Activated B cell treated with CpG ODN at 0.5 μM for 24 hours (primary cell): ENCODE measurements around the gene TENT5A. TPM values are rescaled to one million over a fixed set of nuclear protein-coding genes. Genes with fewer than 3 reads are reported as not detected.

ENCODE experiments used
- ATAC-seq: fragments of 200-7000 bp; cut with Tn5 transposase; one replicate; pipeline ENCODE4 v1.10.0; 2021; ENCODE audit warnings: low read depth, mild to moderate bottlenecking, moderate library complexity
- CTCF ChIA-PET: fragments of 350-600 bp; sonication (Branson Sonifier 250); formaldehyde crosslinking; loops from one replicate; lab custom pipeline; 2021; ENCODE audit warnings: antibody characterized with exemption; lab: Charles Lee
- POLR2A ChIA-PET: fragments of 350-600 bp; sonication (Branson Sonifier 250); formaldehyde crosslinking; loops from one replicate; lab custom pipeline; 2021; ENCODE audit warnings: antibody characterized with exemption; lab: Charles Lee
- DNase-seq: peaks from one replicate; pipeline ENCODE4 v3.0.0; 2022
- H3K27ac Mint-ChIP-seq: one replicate; pipeline ENCODE4 v1.8.0; 2020; ENCODE audit warnings: mixed read lengths
- H3K27me3 Mint-ChIP-seq: one replicate; pipeline ENCODE4 v1.8.0; 2021; ENCODE audit warnings: mixed read lengths
- H3K36me3 Mint-ChIP-seq: one replicate; pipeline ENCODE4 v1.8.0; 2021; ENCODE audit warnings: low read depth, mixed read lengths
- H3K4me1 Mint-ChIP-seq: one replicate; pipeline ENCODE4 v1.8.0; 2021; ENCODE audit warnings: mixed read lengths
- H3K4me3 Mint-ChIP-seq: one replicate; pipeline ENCODE4 v1.8.0; 2020; ENCODE audit warnings: mild to moderate bottlenecking, mixed read lengths
- H3K9me3 Mint-ChIP-seq: one replicate; pipeline ENCODE4 v1.8.0; 2020; ENCODE audit warnings: mixed read lengths
- CTCF ChIP-seq: fragments of 200-600 bp; IDR thresholded peaks from one replicate; pipeline ENCODE4 v1.8.0; 2022; ENCODE audit warnings: antibody characterized with exemption, mild to moderate bottlenecking
- intact Hi-C: fragments of 100-400 bp; cut with micrococcal nuclease; formaldehyde crosslinking; loops from one replicate; pipeline ENCODE4 v1.15.1; 2024
- total RNA-seq: library from RNA; stranded (reverse); gene quantifications from 2 replicates; pipeline ENCODE4 v1.2.3, GENCODE V29; 2022

Gene TENT5A
- total RNA-seq, 1 donor from 2014 or later: 7.5 TPM

DNA sequence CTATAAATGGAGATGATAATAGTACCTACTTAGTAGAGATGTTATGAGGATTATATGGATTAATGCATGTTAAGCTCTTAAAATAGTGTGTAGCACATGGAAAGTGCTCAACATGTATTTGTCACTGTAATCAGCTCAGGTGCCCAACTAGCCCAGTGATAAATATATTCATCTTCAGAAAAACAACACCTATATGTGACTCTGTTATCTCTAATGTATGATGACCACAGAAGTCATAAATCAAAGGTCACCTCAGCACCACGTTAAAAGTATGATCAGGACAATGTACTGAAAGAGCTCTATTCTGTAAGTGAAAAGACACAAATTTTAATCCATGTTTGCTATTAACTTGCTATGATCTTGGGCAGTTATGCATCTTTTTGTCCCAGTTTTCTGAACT, 36.8 kb upstream of the TENT5A start:
- Mint-ChIP-seq H3K36me3 (no peaks in the 10 kb centered on the region), H3K4me1 (peaks cover 2% of the 10 kb centered on the region), H3K27me3 (no peaks in the 10 kb centered on the region), H3K9me3 (no peaks in the 10 kb centered on the region), H3K4me3 (no peak overlapping the region), H3K27ac (no peak overlapping the region)
- intact Hi-C loops: no loop called here
- ATAC-seq (no peak), DNase-seq (no peak)
- CTCF ChIA-PET: no interaction called here
- no peak for TF ChIP-seq CTCF
- POLR2A ChIA-PET: no interaction called here

- no peak for DNase-seq
- no peak for TF ChIP-seq CTCF
- CTCF ChIA-PET: no interaction called here
- H3K4me3 Mint-ChIP-seq: no peak overlapping the region
- no peaks in the 10 kb centered on the region for H3K4me1 Mint-ChIP-seq
- H3K9me3 Mint-ChIP-seq: no peaks in the 10 kb centered on the region
- ATAC-seq: no peak
- POLR2A ChIA-PET: no interaction called here
- H3K36me3 Mint-ChIP-seq: no peaks in the 10 kb centered on the region
- H3K27me3 Mint-ChIP-seq: no peaks in the 10 kb centered on the region
- no peak overlapping the region for H3K27ac Mint-ChIP-seq
- intact Hi-C loops: no loop called here
Measured at GRCh38 chr6:81788748-81789147, 36.3 kb upstream of the TENT5A start.

DNA sequence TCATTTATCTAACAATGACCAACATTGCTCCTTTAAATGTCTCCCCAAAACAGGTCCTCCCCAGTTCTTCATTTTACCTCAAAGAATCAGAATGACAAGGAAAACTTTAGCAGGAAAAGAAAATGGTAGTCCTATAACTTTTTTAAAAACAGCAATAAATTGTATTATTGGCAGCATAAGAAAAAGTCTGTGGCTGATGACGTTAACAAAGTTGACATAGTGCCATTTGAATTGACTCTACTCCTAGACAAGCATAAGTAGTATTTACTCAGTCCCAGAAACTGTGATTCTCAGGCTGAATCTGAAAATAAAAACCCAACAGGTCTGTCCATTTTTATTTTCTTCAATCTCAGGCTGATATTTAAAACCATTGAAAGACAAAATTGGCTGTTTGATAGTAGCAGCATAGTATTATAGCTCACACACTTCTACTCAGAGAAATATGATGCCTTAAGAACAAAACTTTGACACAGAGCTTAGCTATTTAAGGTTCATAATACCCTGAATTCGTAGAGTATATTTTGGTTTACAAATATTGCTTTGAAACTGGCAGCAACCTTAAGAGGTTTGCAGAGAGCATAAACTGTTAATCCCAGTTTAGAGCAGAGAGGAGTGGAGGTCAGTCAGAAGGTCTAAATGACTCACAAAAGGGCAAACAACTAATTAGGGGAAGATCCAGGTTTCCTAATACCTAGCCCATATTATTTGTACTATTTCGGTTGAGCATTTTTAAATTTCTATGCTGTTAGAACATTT, 35.0 kb upstream of the TENT5A start:
- DNase-seq: no peak

GRCh38 chr6:81786150-81786549, 33.7 kb upstream of the TENT5A start:
- TF ChIP-seq CTCF: no peak
- ChIA-PET POLR2A (no interaction called here), CTCF (no interaction called here)
- Mint-ChIP-seq H3K27ac (no peak overlapping the region), H3K9me3 (peaks cover 5% of the 10 kb centered on the region), H3K27me3 (peaks cover 4% of the 10 kb centered on the region), H3K4me3 (no peak overlapping the region), H3K4me1 (no peaks in the 10 kb centered on the region), H3K36me3 (no peaks in the 10 kb centered on the region)
- DNase-seq (no peak), ATAC-seq (no peak)
- intact Hi-C loops: no loop called here

More for the DNA sequence above, 35.0 kb upstream of the TENT5A start:
- Mint-ChIP-seq H3K9me3 (no peaks in the 10 kb centered on the region), H3K36me3 (no peaks in the 10 kb centered on the region), H3K27me3 (no peaks in the 10 kb centered on the region), H3K4me3 (no peak overlapping the region), H3K27ac (no peak overlapping the region), H3K4me1 (no peaks in the 10 kb centered on the region)
- ChIA-PET CTCF (no interaction called here), POLR2A (no interaction called here)
- ATAC-seq: no peak
- intact Hi-C loops: no loop called here
- TF ChIP-seq CTCF: no peak

- no peaks in the 10 kb centered on the region for H3K4me1 Mint-ChIP-seq
- POLR2A ChIA-PET: no interaction called here
Measured at GRCh38 chr6:81785377-81785776, 32.9 kb upstream of the TENT5A start.

More at GRCh38 chr6:81785377-81785776, 32.9 kb upstream of the TENT5A start:
- no peak for TF ChIP-seq CTCF
- intact Hi-C loops: no loop called here
- no peak overlapping the region for H3K4me3 Mint-ChIP-seq
- H3K9me3 Mint-ChIP-seq: peaks cover 5% of the 10 kb centered on the region
- H3K27me3 Mint-ChIP-seq: peaks cover 4% of the 10 kb centered on the region
- H3K27ac Mint-ChIP-seq: no peak overlapping the region
- no peak for ATAC-seq
- CTCF ChIA-PET: no interaction called here
- no peaks in the 10 kb centered on the region for H3K36me3 Mint-ChIP-seq
- no peak for DNase-seq
